AG04449 (cell line): ENCODE measurements around the gene LRRTM4.

Experiments
- CTCF ChIA-PET: fragments of 350-600 bp; formaldehyde crosslinking; extraction: SDS; loops from one replicate; lab custom pipeline; 2021; ENCODE audit warnings: antibody characterized with exemption; lab: Yijun Ruan, JAX
- POLR2A ChIA-PET: fragments of 400-600, 350-600 bp; formaldehyde crosslinking; extraction: SDS; loops from one replicate; lab custom pipeline; 2020; ENCODE audit warnings: antibody characterized with exemption, inconsistent platforms; lab: Yijun Ruan, JAX
- DNase-seq: peaks from one replicate; pipeline ENCODE4 v3.0.0-alpha.2; 2010; ENCODE audit warnings: low read depth, low spot score
- H3K4me3 ChIP-seq: 2 replicates; pipeline ENCODE4 v1.5.1; 2011; ENCODE audit warnings: low read depth, mild to moderate bottlenecking, control low read depth, low read length
- CTCF ChIP-seq: IDR thresholded peaks from one replicate; pipeline ENCODE4 v1.5.1; 2011; ENCODE audit warnings: mild to moderate bottlenecking, moderate library complexity, low read length, control low read depth, inconsistent platforms; ENCODE audit not compliant: insufficient read depth; ENCODE audit errors: missing control alignments

Gene LRRTM4

GRCh38 chr2:77199411-77199810, 322.8 kb downstream of the LRRTM4 start:
- no peak overlapping the region for H3K4me3 ChIP-seq
- TF ChIP-seq CTCF, result no peak
- ChIA-PET POLR2A (interaction anchor here (0.6 kb wide), 1 partner anchor 1308 kb away, joined by 3 read pairs; no protein-coding TSS in a partner anchor), CTCF (no interaction called here)
- DNase-seq, result no peak

- no peak for TF ChIP-seq CTCF
- ChIA-PET CTCF (no interaction called here), POLR2A (no interaction called here)
- no peak overlapping the region for H3K4me3 ChIP-seq
- DNase-seq, result no peak
These were observed 328.2 kb downstream of the LRRTM4 start for GRCh38 chr2:77193858-77194448.

- TF ChIP-seq CTCF, result no peak
- no peak for DNase-seq
- CTCF ChIA-PET, result no interaction called here
- POLR2A ChIA-PET, result no interaction called here
- no peak overlapping the region for H3K4me3 ChIP-seq
These were observed 329.3 kb downstream of the LRRTM4 start for GRCh38 chr2:77192811-77193289.

GRCh38 chr2:77191665-77192064, 330.5 kb downstream of the LRRTM4 start:
- no peak for DNase-seq
- CTCF ChIA-PET, result no interaction called here
- no peak overlapping the region for H3K4me3 ChIP-seq
- TF ChIP-seq CTCF, result no peak
- POLR2A ChIA-PET, result no interaction called here

GRCh38 chr2:77190721-77191346, 331.3 kb downstream of the LRRTM4 start:
- no peak for TF ChIP-seq CTCF
- H3K4me3 ChIP-seq, result no peak overlapping the region
- no peak for DNase-seq
- POLR2A ChIA-PET, result no interaction called here
- CTCF ChIA-PET, result no interaction called here

GRCh38 chr2:77185052-77185451, 337.1 kb downstream of the LRRTM4 start:
- H3K4me3 ChIP-seq, result no peak overlapping the region
- ChIA-PET POLR2A (no interaction called here), CTCF (no interaction called here)

More at GRCh38 chr2:77185052-77185451, 337.1 kb downstream of the LRRTM4 start:
- no peak for TF ChIP-seq CTCF
- DNase-seq, result no peak
